AG04450 (cell line): ENCODE data around the gene IRF2. TPM values are rescaled to one million over a fixed set of nuclear protein-coding genes. Genes with fewer than 3 reads are reported as not detected.

Source experiments
- CTCF ChIA-PET: fragments of 300-600, 350-600 bp; formaldehyde crosslinking; extraction: SDS; loops from one replicate; lab custom pipeline; 2022; ENCODE audit warnings: antibody characterized with exemption, inconsistent platforms; lab: Charles Lee
- POLR2A ChIA-PET: fragments of 350-600 bp; formaldehyde crosslinking; extraction: SDS; loops from one replicate; lab custom pipeline; 2021; ENCODE audit warnings: antibody characterized with exemption, inconsistent platforms; lab: Yijun Ruan, JAX
- DNase-seq: peaks from one replicate; pipeline ENCODE4 v3.0.0-alpha.2; 2011; ENCODE audit warnings: low read depth, low spot score
- H3K27ac ChIP-seq: one replicate; pipeline ENCODE4 v1.5.1; 2012; ENCODE audit warnings: low read depth, low read length, control low read depth
- H3K27me3 ChIP-seq: one replicate; pipeline ENCODE4 v1.6.0; 2012; ENCODE audit warnings: low read length; ENCODE audit not compliant: control insufficient read depth, insufficient read depth
- H3K4me3 ChIP-seq: 2 replicates; pipeline ENCODE4 v1.5.1; 2011; ENCODE audit warnings: mild to moderate bottlenecking, low read depth, low read length, control low read depth
- H3K9me3 ChIP-seq: 2 replicates; pipeline ENCODE4 v1.5.1; 2012; ENCODE audit warnings: low read length; ENCODE audit not compliant: control insufficient read depth, insufficient read depth
- polyA plus RNA-seq: library from polyadenylated mRNA; depleted of rRNA; stranded (reverse); fragments of >200 nt; gene quantifications from 2 replicates; pipeline ENCODE4 v1.2.3, GENCODE V29; 2011
- TF ChIP-seq, protein P1 (sequence below): IDR thresholded peaks from 2 replicates; pipeline ENCODE4 v1.5.1; 2011; ENCODE audit warnings: low read depth, low read length, control low read depth, inconsistent platforms

Gene IRF2
- polyA plus RNA-seq, 1 experiment: 39.2 TPM

DNA sequence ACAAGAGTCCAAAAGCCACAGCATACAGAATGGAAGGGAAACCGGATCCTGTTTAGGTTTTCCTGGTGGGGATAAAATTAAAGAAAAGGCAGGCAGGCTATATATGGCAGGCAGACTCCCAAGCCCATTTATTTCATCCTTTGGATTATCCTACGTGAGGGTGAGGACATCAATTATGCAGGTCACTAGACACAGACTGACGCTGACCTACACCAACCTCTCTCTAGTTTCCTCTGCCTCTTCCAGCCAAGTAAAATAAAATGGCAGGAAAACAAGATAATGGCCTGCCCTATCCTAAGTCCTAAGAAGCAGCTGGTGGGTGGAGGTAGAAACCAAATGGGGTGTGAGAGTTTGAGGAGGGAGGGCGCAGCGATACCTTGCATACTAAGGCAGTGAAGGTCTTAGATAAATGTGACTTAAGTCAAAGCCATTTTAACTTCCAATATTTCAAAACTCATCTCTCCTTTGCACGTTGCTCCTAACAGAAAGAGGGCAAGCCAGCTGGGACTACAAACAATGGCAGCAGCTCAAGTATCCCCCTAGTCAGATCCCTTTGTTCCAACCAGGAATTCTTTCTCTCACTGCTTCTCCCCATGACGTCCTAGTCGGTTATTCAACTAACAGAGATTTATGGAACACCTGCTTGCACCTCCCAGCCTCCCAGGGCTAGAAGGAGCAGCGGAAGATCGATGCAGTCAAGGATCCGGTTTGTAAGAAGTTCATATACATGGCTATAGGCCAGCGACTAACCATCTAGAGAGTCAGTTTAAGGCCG is 72.8 kb downstream of the IRF2 start:
- Histone ChIP-seq H3K4me3 (no peak overlapping the region), H3K27ac (no peak overlapping the region), H3K9me3 (peaks cover 4% of the 10 kb centered on the region; the same call in 1 of the 2 replicates), H3K27me3 (no peaks in the 10 kb centered on the region)
- CTCF ChIA-PET: no interaction called here
- TF ChIP-seq, protein P1, sequence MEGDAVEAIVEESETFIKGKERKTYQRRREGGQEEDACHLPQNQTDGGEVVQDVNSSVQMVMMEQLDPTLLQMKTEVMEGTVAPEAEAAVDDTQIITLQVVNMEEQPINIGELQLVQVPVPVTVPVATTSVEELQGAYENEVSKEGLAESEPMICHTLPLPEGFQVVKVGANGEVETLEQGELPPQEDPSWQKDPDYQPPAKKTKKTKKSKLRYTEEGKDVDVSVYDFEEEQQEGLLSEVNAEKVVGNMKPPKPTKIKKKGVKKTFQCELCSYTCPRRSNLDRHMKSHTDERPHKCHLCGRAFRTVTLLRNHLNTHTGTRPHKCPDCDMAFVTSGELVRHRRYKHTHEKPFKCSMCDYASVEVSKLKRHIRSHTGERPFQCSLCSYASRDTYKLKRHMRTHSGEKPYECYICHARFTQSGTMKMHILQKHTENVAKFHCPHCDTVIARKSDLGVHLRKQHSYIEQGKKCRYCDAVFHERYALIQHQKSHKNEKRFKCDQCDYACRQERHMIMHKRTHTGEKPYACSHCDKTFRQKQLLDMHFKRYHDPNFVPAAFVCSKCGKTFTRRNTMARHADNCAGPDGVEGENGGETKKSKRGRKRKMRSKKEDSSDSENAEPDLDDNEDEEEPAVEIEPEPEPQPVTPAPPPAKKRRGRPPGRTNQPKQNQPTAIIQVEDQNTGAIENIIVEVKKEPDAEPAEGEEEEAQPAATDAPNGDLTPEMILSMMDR: no peak
- POLR2A ChIA-PET: no interaction called here
- DNase-seq: no peak

DNA sequence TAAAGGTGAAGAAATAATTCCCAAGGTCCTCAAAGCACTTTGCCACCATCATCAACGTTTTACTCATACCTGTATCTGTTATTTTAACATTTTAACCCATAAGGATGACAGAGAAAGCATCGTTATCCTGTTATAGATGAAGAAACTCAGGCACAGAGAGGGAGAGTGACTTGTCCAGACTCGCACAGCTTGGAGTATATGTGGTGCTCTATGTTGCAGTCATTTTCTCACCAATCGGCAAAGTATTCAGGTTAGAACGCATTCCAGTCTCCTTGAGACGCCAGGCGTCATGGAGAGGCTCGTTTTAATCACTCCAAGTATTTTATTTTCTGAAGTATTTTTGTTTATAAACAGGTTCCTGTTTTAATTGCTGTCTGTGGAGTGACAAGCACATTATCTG is 73.5 kb downstream of the IRF2 start:
- peak overlapping the region; percentile 74 for H3K27ac ChIP-seq
- peaks cover 4% of the 10 kb centered on the region; the same call in 1 of the 2 replicates for H3K9me3 ChIP-seq
- POLR2A ChIA-PET: no interaction called here
- TF ChIP-seq, protein P1: no peak
- H3K27me3 ChIP-seq: no peaks in the 10 kb centered on the region
- H3K4me3 ChIP-seq: no peak overlapping the region
- CTCF ChIA-PET: no interaction called here
- no peak for DNase-seq

DNA sequence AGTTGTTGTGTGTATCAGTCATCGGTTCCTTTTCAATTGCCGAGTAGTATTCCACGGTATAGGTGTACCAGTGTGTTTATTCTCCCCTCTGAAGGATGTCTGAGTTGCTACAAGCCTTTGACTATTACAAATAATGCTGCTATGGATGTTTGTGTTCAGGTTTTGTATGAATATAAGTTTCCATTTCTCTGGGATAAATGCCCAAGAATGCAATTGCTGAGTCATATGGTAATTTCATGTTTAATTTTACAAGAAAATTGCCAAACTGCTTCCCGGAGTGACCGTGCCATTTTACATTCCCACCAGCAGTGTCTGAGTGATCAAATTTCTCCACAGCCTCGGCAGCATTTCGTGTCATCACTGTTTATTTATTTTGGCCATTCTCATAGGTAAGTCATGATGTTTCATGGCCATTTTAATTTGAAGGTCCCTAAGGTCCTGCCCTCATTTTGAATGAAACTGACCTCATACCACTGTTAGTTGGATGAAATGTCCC is 73.9 kb downstream of the IRF2 start:
- TF ChIP-seq, protein P1: peak; percentile 56
- DNase-seq: peak; percentile 75
- Histone ChIP-seq H3K27ac (peak overlapping the region; percentile 74), H3K27me3 (no peaks in the 10 kb centered on the region), H3K9me3 (peaks cover 4% of the 10 kb centered on the region; the same call in 1 of the 2 replicates), H3K4me3 (no peak overlapping the region)
- ChIA-PET POLR2A (no interaction called here), CTCF (no interaction called here)

DNA sequence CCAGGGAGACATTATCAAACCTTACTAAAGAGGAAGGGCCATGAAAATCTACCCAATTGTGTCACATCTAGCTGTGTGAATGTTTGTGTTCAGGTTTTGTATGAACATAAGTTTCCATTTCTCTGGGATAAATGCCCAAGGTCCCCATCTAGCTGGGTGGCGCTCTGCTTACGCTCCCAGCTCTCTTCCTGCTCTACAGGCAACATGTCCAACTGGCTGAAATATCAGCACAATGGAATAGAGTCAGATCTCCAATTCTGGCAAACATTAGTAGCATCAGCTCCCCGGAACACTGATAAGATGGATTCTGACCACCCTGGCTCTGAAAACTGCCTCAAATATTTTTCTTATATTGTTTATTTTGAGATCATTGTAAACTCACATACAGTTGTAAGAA is 74.8 kb downstream of the IRF2 start:
- H3K27ac ChIP-seq: no peak overlapping the region
- no peak for DNase-seq
- H3K4me3 ChIP-seq: no peak overlapping the region
- TF ChIP-seq, protein P1: no peak
- POLR2A ChIA-PET: no interaction called here
- H3K27me3 ChIP-seq: no peaks in the 10 kb centered on the region
- CTCF ChIA-PET: no interaction called here
- peaks cover 4% of the 10 kb centered on the region; the same call in 1 of the 2 replicates for H3K9me3 ChIP-seq

DNA sequence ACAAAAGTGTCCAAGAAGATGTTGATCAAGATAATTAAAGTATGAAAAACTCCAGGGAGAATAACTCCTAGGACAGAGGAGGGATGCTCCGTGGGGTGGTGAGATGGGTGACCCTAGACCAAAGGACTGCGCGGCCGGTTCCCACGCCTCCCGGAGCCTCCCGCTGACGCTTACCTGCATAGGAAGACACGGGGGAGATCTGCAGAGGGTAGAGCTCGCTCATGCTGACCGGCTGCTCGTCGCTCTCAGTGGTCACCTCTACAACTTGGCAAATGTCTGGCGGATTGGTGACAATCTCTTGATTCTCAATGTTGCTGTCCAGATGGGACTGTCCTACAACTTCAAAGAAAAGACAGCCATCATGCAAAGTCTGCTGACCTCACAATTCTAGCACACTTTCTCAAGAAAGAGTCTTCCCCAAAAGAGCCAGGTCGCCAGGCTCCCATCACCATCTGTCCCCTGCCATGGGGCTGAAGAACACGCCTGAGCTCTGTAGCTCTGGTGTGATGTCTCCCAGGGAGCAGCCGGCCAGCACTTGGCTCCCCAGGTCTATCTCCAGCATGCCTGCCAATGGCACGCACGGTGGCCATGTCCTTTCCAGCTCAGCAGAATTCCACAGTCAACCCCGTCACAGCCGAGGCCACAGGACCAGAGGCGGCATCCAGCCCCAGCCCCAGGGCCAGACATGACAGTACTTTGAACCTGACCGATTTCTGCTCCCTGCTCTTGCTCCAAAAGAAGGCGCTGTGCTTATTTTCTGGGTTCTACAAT is 75.4 kb downstream of the IRF2 start:
- ChIA-PET CTCF (no interaction called here), POLR2A (no interaction called here)
- Histone ChIP-seq H3K27me3 (no peaks in the 10 kb centered on the region), H3K9me3 (peaks cover 4% of the 10 kb centered on the region; the same call in 1 of the 2 replicates), H3K4me3 (no peak overlapping the region), H3K27ac (no peak overlapping the region)
- TF ChIP-seq, protein P1: no peak
- no peak for DNase-seq
